Placental pericyte (primary cell): Measurements from ENCODE around the gene INIP. TPM values are rescaled to one million over a fixed set of nuclear protein-coding genes. Genes with fewer than 3 reads are reported as not detected.

Experiments
- total RNA-seq: library from RNA; depleted of rRNA; stranded (reverse); fragments of >200 nt; gene quantifications from 2 replicates; pipeline ENCODE4 v1.2.3, GENCODE V29; 2012

INIP gene
- 12.0 and 22.5 TPM in 2 replicates for total RNA-seq

GRCh38 chr9:112717661-112718331 is at the start of gene INIP:
Gene INIP (minus strand): TSS chr9:112718117. CDS start chr9:112716485, 1,632 bp downstream.

GRCh38 chr9:112750016-112750763 is 32.3 kb upstream of the INIP start, which contains the start of gene SNX30:
Gene SNX30 (plus strand): TSS chr9:112750760. CDS start chr9:112751002, 242 bp downstream.

Other genes with a start within 250 kb of the INIP start
- 1.5 and 1.7 TPM in 2 replicates for gene KIAA1958, start 231.3 kb downstream of the INIP start, total RNA-seq
- gene SNX30, start 32.6 kb upstream of the INIP start, total RNA-seq = 20.2 and 32.0 TPM in 2 replicates
- not detected in 2 replicates for gene SLC46A2, start 172.8 kb upstream of the INIP start, total RNA-seq